ENCODE data around the gene EIF4G2.

DNA sequence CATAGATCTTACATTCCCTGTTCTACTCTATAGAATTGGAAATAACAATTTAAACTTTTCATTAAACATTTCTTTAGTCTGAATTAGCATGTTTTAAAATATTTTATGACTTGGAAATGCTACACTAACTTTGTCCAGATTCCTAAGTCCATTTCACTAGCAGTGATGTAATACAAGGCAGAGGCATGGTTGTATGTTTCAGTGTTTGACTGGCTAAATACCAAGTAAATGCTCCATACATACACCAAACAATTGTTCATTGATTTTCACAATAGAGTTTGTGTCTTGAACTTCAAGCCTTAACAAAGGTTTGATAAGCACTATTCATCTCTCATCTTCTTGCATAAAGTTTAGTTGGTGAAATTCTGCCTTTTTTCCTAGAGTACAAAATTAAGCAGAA is 35.6 kb upstream of the EIF4G2 start:
- TF ChIP-seq RAD21 (IDR thresholded peaks at IDR 0.05 in 1 of 2, conservative IDR thresholded peaks at IDR 0.05 in 1 of 2; ENCODE audit: low read depth in 2 of 2, low read length in 2 of 2) (no peak), EZH2 (IDR thresholded peaks at IDR 0.05; ENCODE audit: low read depth, low read length, severe bottlenecking) (no peak), POLR2A (IDR thresholded peaks at IDR 0.05; ENCODE audit: control extremely low read depth in 1 of 2, low read depth in 2 of 2, low read length in 2 of 2) (no peak), POLR2AphosphoS5 (IDR thresholded peaks at IDR 0.05; ENCODE audit: low read depth, low read length) (no peak), RXRA (IDR thresholded peaks at IDR 0.05; ENCODE audit: insufficient read depth, low read depth, low read length) (no peak), RNF2 (IDR thresholded peaks at IDR 0.05; ENCODE audit: borderline replicate concordance, low read depth, low read length, missing control alignments, poor library complexity, severe bottlenecking) (no peak), JUN (IDR thresholded peaks at IDR 0.05; ENCODE audit: low read depth, low read length) (no peak)
- TF ChIP-seq, protein P1, sequence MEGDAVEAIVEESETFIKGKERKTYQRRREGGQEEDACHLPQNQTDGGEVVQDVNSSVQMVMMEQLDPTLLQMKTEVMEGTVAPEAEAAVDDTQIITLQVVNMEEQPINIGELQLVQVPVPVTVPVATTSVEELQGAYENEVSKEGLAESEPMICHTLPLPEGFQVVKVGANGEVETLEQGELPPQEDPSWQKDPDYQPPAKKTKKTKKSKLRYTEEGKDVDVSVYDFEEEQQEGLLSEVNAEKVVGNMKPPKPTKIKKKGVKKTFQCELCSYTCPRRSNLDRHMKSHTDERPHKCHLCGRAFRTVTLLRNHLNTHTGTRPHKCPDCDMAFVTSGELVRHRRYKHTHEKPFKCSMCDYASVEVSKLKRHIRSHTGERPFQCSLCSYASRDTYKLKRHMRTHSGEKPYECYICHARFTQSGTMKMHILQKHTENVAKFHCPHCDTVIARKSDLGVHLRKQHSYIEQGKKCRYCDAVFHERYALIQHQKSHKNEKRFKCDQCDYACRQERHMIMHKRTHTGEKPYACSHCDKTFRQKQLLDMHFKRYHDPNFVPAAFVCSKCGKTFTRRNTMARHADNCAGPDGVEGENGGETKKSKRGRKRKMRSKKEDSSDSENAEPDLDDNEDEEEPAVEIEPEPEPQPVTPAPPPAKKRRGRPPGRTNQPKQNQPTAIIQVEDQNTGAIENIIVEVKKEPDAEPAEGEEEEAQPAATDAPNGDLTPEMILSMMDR (IDR thresholded peaks at IDR 0.05; ENCODE audit: control extremely low read depth in 1 of 3, insufficient read depth in 1 of 3, low read depth in 1 of 3, low read length in 3 of 3), result no peak
- TF ChIP-seq, protein P2, sequence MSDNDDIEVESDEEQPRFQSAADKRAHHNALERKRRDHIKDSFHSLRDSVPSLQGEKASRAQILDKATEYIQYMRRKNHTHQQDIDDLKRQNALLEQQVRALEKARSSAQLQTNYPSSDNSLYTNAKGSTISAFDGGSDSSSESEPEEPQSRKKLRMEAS (IDR thresholded peaks at IDR 0.05), result no peak

All from H1 (cell line).